ENCODE measurements around the gene ZSWIM2.

GRCh38 chr2:186895451-186895850, 46.5 kb upstream of the ZSWIM2 start:
- no peak for TF ChIP-seq CTCF (conservative IDR thresholded peaks at IDR 0.05; ENCODE audit: low read depth in 2 of 2)
- no peak for TF ChIP-seq REST (IDR thresholded peaks at IDR 0.05; ENCODE audit: unreplicated experiment)
- TF ChIP-seq EZH2 (IDR thresholded peaks at IDR 0.05; ENCODE audit: low read depth, unreplicated experiment), result no peak
- no peak for TF ChIP-seq EZH2phosphoT487 (IDR thresholded peaks at IDR 0.05; ENCODE audit: unreplicated experiment)
- no peak for TF ChIP-seq POLR2AphosphoS5 (IDR thresholded peaks at IDR 0.05; ENCODE audit: low read depth)
- TF ChIP-seq CREB1 (CRISPR knock-in tag; IDR thresholded peaks at IDR 0.05; ENCODE audit: low read depth), result no peak
- TF ChIP-seq ETS1 (IDR thresholded peaks at IDR 0.05), result no peak
- TF ChIP-seq JUNB (IDR thresholded peaks at IDR 0.05; ENCODE audit: unreplicated experiment), result no peak
- no peak for TF ChIP-seq STAT1 (IDR thresholded peaks at IDR 0.05; ENCODE audit: unreplicated experiment)
- no peak for TF ChIP-seq NANOG (IDR thresholded peaks at IDR 0.05; ENCODE audit: borderline replicate concordance)
- TF ChIP-seq ZNF462 (CRISPR knock-in tag; IDR thresholded peaks at IDR 0.05), result no peak
